OCI-LY3 (cell line): ENCODE measurements around the gene GPRC5D.

Experiments used
- H2AFZ ChIP-seq: fragments of 200-600, 300-600 bp; shearing (Covaris generic); 2 replicates; pipeline ENCODE4 v1.6.0; 2014; ENCODE audit warnings: antibody characterized with exemption, low read depth, low read length
- H3K27ac ChIP-seq: fragments of 200-600, 300-600 bp; sonication (generic); 2 replicates; pipeline ENCODE4 v1.5.1; 2014; ENCODE audit warnings: mild to moderate bottlenecking, low read length, moderate library complexity, mixed read lengths
- H3K27me3 ChIP-seq: fragments of 200-600, 300-600 bp; sonication (generic); 2 replicates; pipeline ENCODE4 v1.6.1; 2014; ENCODE audit warnings: low read depth, low read length, mixed read lengths
- H3K36me3 ChIP-seq: fragments of 200-600, 300-600 bp; sonication (generic); replicated peaks from 2 replicates; pipeline ENCODE3; 2014; ENCODE audit warnings: low read depth, low read length, mixed read lengths
- H3K4me1 ChIP-seq: fragments of 300-600, 200-600 bp; sonication (generic); 2 replicates; pipeline ENCODE4 v1.6.1; 2014; ENCODE audit warnings: low read length, mixed read lengths
- H3K4me2 ChIP-seq: fragments of 200-600, 300-600 bp; sonication (generic); 2 replicates; pipeline ENCODE4 v1.6.1; 2014; ENCODE audit warnings: low read length, mixed read lengths
- H3K4me3 ChIP-seq: fragments of 300-600, 200-600 bp; sonication (generic); 2 replicates; pipeline ENCODE4 v1.5.1; 2014; ENCODE audit warnings: antibody characterized with exemption, mild to moderate bottlenecking, low read length, moderate library complexity
- H3K79me2 ChIP-seq: fragments of 300-600, 200-600 bp; shearing (Covaris generic); 2 replicates; pipeline ENCODE4 v1.6.1; 2014; ENCODE audit warnings: mild to moderate bottlenecking, low read length, mixed read lengths
- H3K9ac ChIP-seq: fragments of 300-600, 200-600 bp; shearing (Covaris generic); 2 replicates; pipeline ENCODE4 v1.6.0; 2014; ENCODE audit warnings: mild to moderate bottlenecking, low read length, moderate library complexity
- H3K9me3 ChIP-seq: fragments of 200-600, 300-600 bp; shearing (Covaris generic); 2 replicates; pipeline ENCODE4 v1.6.1; 2014; ENCODE audit warnings: low read length, mixed read lengths; ENCODE audit not compliant: insufficient read depth
- H4K20me1 ChIP-seq: fragments of 200-600, 300-600 bp; sonication (generic); 2 replicates; pipeline ENCODE4 v1.6.1; 2016; ENCODE audit warnings: low read length, mixed read lengths; ENCODE audit not compliant: insufficient read depth
- EZH2phosphoT487 ChIP-seq: fragments of 200-600 bp; shearing (Covaris generic); IDR thresholded peaks from 2 replicates; pipeline ENCODE4 v1.6.1; 2018; ENCODE audit warnings: antibody characterized with exemption, mixed run types, low read depth
- TF ChIP-seq, protein P1 (sequence below): fragments of 200-600, 300-600 bp; sonication (generic); IDR thresholded peaks from 2 replicates; pipeline ENCODE4 v1.5.1; 2014; ENCODE audit warnings: antibody characterized with exemption, low read length, low read depth

The GPRC5D gene

DNA sequence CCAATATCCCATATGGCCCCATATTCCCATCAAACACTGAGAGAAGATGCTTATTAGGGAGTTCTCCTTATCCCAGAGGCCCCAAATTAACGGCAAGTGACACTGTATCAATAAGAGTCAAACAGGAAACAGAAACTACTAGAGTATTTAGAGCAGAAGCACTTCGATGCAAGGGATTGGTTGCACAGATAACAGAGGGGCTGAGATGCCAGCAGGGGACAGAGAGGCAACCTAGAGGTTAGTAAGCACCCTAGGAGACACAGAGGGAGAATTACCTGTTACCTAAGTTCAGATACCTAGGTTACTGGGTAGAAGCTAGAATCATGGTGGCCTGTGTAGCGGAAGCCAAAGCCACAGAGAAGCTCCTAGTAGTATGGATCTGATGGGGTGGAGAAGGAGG lies 45.2 kb upstream of the GPRC5D start:
- peaks cover 61% of the 10 kb centered on the region for H3K27me3 ChIP-seq
- H3K9me3 ChIP-seq: no peaks in the 10 kb centered on the region
- no peak overlapping the region for H3K9ac ChIP-seq
- no peak overlapping the region for H2AFZ ChIP-seq
- no peak overlapping the region for H3K27ac ChIP-seq
- TF ChIP-seq EZH2phosphoT487: no peak
- TF ChIP-seq, protein P1, sequence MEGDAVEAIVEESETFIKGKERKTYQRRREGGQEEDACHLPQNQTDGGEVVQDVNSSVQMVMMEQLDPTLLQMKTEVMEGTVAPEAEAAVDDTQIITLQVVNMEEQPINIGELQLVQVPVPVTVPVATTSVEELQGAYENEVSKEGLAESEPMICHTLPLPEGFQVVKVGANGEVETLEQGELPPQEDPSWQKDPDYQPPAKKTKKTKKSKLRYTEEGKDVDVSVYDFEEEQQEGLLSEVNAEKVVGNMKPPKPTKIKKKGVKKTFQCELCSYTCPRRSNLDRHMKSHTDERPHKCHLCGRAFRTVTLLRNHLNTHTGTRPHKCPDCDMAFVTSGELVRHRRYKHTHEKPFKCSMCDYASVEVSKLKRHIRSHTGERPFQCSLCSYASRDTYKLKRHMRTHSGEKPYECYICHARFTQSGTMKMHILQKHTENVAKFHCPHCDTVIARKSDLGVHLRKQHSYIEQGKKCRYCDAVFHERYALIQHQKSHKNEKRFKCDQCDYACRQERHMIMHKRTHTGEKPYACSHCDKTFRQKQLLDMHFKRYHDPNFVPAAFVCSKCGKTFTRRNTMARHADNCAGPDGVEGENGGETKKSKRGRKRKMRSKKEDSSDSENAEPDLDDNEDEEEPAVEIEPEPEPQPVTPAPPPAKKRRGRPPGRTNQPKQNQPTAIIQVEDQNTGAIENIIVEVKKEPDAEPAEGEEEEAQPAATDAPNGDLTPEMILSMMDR: no peak
- H3K79me2 ChIP-seq: no peaks in the 10 kb centered on the region
- no peaks in the 10 kb centered on the region for H3K36me3 ChIP-seq
- H3K4me2 ChIP-seq: no peak overlapping the region
- H3K4me3 ChIP-seq: no peak overlapping the region
- no peaks in the 10 kb centered on the region for H4K20me1 ChIP-seq
- H3K4me1 ChIP-seq: peaks cover 4% of the 10 kb centered on the region; the same call in 1 of the 2 replicates

DNA sequence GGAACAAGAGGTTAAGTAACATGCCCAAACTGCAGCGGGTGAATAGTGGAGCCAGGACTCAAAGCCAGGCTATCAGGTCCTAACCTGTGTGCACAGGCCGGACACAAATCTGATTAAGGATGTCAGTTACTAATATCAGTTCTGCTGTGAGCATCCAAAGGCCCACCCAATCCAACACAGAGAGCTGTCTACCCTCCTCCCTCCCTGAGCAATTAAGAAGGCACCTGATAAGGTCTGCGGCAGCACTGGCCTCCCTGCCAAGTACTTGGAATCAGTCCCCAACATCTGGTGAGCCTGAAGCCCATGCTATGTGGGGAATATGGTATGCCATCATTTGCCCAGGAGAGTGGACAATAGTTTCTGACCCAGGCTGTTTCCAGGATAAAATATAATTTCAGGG lies 44.2 kb upstream of the GPRC5D start:
- no peak overlapping the region for H3K4me3 ChIP-seq
- H3K4me1 ChIP-seq: peaks cover 4% of the 10 kb centered on the region; the same call in 1 of the 2 replicates
- no peaks in the 10 kb centered on the region for H3K79me2 ChIP-seq
- no peak overlapping the region for H3K27ac ChIP-seq
- H3K9ac ChIP-seq: no peak overlapping the region
- peaks cover 62% of the 10 kb centered on the region for H3K27me3 ChIP-seq
- no peak overlapping the region for H3K4me2 ChIP-seq
- no peaks in the 10 kb centered on the region for H3K36me3 ChIP-seq
- no peak overlapping the region for H2AFZ ChIP-seq
- TF ChIP-seq, protein P1: no peak
- TF ChIP-seq EZH2phosphoT487: no peak
- H4K20me1 ChIP-seq: no peaks in the 10 kb centered on the region
- no peaks in the 10 kb centered on the region for H3K9me3 ChIP-seq

DNA sequence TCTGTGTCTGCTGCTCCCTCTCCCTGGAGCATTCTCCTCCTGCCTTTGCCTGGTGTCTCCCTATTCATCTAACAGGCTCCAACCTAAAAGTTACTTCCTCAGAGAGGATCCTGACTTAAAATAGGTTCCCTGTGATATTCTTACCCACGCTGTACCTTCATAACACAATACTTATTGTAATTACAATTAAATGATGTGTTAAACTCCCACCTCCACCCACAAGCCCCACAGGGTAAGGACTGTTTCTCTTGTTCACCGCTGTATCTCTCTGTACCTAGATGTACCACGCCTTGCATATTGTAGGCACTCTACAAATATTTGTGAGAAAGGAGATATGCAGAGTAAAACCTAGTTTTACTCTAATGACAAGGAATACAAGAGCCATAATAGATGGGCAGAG lies 43.1 kb upstream of the GPRC5D start:
- Histone ChIP-seq H3K4me1 (peaks cover 4% of the 10 kb centered on the region; the same call in 1 of the 2 replicates), H3K79me2 (no peaks in the 10 kb centered on the region), H3K9me3 (no peaks in the 10 kb centered on the region), H3K4me3 (no peak overlapping the region), H3K27ac (no peak overlapping the region), H2AFZ (no peak overlapping the region), H3K27me3 (peaks cover 63% of the 10 kb centered on the region), H3K9ac (no peak overlapping the region), H4K20me1 (no peaks in the 10 kb centered on the region), H3K36me3 (no peaks in the 10 kb centered on the region), H3K4me2 (no peak overlapping the region)
- no peak for TF ChIP-seq EZH2phosphoT487
- TF ChIP-seq, protein P1: no peak

DNA sequence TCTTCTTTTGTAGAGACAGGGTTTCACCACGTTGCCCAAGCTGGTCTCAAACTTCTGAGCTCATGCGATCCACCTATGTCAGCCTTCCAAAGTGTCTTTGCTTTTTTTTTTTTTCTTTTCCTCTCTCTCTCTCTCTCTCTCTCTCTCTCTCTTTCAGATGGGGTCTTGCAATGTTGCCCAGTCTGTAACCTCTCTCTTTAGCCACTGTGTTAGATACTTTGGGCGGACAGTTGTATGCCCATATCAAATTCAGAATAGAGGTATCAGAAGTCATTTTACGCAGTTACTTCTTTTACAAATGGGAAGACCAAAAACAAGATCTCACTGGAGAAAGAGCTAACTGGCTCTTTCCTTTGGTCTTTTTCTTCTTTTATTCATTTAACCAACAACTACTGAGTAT lies 41.4 kb upstream of the GPRC5D start:
- Histone ChIP-seq H2AFZ (no peak overlapping the region), H3K27ac (no peak overlapping the region)
- TF ChIP-seq EZH2phosphoT487: no peak
- TF ChIP-seq, protein P1: no peak

More for the DNA sequence above, 41.4 kb upstream of the GPRC5D start:
- no peaks in the 10 kb centered on the region for H3K36me3 ChIP-seq
- peaks cover 4% of the 10 kb centered on the region; the same call in 1 of the 2 replicates for H3K4me1 ChIP-seq
- no peak overlapping the region for H3K9ac ChIP-seq
- H4K20me1 ChIP-seq: no peaks in the 10 kb centered on the region
- peaks cover 55% of the 10 kb centered on the region for H3K27me3 ChIP-seq
- H3K79me2 ChIP-seq: no peaks in the 10 kb centered on the region
- no peak overlapping the region for H3K4me2 ChIP-seq
- no peak overlapping the region for H3K4me3 ChIP-seq
- no peaks in the 10 kb centered on the region for H3K9me3 ChIP-seq
